NCI-H524 (cell line): ENCODE measurements around the gene KLHL2.
"Not testable (repeated sequence)": the region's sequence is repeated elsewhere in the genome, so short reads cannot be mapped to it uniquely, and the experiment has no call there.

Experiments used
- DNase-seq, 2 experiments: peaks; one replicate each; lab custom pipeline; 2025; lab: John Stamatoyannopoulos, UW

KLHL2 gene

GRCh38 chr4:165207431-165208220, at the start of gene KLHL2:
Gene KLHL2, plus strand, starts transcription at chr4:165207561. Its CDS starts 316 bp downstream, at chr4:165207877.
- peak in 1 of 2 experiments; percentile 29 for DNase-seq

GRCh38 chr4:165158762-165159161, 48.6 kb upstream of the KLHL2 start:
- no peak for DNase-seq

- no peak for DNase-seq
Measured at GRCh38 chr4:165164257-165164656, 43.1 kb upstream of the KLHL2 start.

GRCh38 chr4:165166872-165167271, 40.5 kb upstream of the KLHL2 start:
- not testable (repeated sequence) for DNase-seq

GRCh38 chr4:165167650-165168049, 39.7 kb upstream of the KLHL2 start:
- no peak for DNase-seq

GRCh38 chr4:165170819-165171218, 36.5 kb upstream of the KLHL2 start:
- DNase-seq, result no peak

DNA sequence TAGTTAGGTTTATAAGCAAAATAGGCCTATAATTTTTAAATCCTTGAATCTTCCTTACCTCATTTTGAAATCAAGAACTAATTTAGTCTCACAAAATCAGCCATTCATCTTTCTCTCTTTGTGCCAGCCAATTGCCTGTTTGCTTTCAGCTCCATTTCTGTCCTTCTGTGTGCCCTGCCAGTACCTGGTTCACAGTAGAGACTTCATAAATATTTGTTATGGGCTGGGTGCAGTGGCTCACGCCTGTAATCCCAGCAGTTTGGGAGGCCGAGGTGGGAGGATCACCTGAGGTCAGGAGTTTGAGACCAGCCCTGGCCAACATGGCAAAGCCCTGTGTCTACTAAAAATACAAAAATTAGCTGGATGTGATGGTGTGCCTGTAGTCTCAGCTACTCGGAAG, 31.9 kb upstream of the KLHL2 start:
- not testable (repeated sequence) for DNase-seq

DNA sequence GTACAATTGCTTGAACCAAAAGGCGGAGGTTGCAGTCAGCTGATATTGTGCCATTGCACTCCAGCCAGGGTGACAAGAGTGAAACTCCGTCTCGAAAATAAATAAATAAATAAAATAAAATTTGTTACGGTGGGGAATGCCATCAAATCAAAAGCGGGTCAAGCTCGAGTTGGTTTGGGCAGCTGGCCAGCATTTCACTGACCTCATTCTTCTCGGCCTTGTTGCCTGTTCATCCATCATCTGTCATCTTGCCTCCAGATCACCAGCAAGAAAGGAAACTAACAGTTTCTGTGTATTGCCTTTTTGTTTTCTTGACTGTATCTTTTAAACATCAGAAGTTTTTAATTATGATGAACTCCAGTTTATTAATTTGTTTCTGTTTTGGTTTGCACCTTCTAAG, 31.5 kb upstream of the KLHL2 start:
- DNase-seq, result no peak

GRCh38 chr4:165177725-165178666, 29.4 kb upstream of the KLHL2 start:
- no peak for DNase-seq

- DNase-seq, result no peak
Measured at GRCh38 chr4:165184220-165184619, 23.1 kb upstream of the KLHL2 start.

DNA sequence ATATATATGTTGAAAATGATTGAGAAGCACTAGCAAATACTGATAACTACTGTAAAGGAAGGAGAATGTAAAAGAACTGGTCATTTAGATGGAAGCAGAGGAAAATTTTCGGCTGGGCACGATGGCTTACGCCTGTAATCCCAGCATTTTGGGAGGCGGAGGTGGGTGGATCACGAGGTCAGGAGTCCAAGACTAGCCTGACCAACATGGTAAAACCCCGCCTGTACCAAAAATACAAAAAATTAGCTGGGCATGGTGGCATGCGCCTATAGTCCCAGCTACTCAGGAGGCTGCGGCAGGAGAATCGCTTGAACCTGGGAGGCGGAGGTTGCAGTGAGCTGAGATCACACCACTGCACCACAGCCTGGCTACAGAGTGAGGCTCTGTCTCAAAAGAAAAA, 22.4 kb upstream of the KLHL2 start:
- DNase-seq, result not testable (repeated sequence)

DNA sequence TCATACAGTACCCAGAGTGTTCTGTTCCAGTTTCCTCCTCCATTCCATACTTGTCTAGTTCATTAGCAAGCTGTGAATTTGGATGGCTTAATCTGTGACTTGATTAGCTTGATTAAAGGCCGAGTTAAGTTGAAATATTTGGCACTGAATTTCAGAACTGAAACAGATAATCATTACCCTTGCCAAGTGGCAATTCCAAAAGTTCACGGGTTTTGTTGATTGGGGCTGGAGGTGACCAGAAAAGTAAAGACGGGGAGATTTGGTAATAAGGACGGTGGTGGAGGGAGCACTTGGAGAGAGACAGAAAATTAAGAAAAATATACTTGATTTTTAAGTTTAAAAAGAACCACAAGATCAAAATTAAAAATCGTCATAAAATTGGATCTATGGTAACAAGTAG, 21.9 kb upstream of the KLHL2 start:
- no peak for DNase-seq

DNA sequence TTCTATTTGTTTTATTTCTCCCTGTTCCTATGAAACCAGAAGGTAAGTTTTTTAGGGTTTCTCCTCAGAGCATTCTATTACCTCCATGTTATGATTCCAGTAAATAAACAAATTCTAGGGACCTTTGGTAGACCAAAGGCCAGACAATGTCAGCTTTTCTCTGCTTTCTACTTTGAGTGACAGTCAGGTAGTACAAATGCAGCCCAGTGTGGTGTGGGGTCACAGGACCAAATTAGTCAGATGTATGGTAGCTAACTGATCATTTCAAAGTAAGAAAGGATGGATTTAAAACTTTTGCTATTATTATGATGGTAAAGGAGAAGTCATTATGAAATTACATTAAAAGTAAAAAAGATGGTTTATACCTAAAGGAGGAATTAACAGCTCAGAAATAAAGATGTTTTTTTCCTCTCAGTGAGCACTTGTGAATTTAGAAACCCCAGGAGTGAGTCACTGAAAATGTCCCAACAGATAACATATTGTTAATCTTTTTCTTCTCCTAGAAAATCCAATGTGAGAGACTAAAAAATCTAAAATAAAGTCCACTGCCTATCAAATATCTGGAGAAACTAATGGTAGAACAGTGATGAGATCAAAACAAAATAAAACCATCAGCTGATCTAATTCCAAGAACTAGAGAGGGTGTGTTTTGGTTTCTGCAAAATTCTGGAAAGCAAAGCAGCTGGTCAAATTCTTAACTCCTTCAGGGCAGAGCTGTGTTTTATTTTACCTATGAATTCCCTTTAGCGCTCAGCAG, 16.6 kb upstream of the KLHL2 start:
- no peak for DNase-seq

DNA sequence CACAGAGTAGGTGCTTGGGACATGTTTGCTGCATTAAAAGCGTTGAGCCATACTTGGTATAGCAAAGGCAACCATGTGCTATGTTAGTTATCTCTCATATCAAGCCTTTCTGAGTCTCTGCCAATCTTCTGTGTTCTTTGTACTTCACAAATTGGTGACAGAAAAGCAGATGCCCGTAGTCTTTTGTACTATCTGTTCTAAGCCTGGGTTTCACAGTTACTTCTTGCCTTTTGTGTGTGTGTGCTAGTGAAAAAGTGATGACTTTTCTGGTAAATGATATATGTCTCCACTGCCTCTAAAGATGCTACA, 16.1 kb upstream of the KLHL2 start:
- DNase-seq, result no peak

GRCh38 chr4:165191814-165192499, 15.4 kb upstream of the KLHL2 start:
- DNase-seq, result no peak

GRCh38 chr4:165192500-165192898, 14.9 kb upstream of the KLHL2 start:
- no peak for DNase-seq

DNA sequence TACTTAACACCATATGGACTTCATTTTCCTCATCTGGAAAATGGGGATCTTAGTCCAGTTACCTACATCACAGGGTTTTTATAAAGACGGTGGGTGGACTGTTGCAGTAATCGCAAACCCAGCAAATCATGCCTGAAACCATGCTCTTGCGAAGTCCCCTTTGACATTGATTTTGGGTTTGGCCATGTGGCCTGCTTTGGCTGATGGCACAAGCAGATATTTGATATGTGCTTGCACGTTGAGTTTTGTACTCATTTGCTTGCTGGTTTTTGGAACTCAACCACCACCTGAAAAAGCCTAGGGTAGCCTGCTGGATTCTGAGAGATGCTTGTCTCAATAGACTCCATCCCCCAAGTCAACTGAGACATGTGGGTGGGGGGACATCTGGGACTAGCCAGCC, 14.4 kb upstream of the KLHL2 start:
- no peak for DNase-seq

DNA sequence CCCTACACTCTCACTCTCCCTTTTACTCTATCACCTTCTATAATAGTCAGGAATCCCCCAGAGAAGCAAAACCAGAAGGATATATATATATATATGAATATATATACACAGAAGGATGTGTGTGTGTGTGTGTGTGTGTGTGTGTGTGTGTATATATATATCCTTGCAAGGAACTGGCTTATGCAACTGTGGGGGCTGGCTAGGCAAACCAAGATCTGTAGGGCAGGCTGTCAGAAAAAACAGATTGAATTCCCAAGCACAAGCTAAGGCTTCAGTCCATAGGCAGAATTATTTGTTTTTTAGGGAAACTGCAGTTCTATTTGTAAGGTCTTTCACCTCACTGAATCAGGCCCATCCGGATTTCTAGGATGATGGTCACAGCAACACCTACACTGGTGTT, 13.0 kb upstream of the KLHL2 start:
- DNase-seq, result no peak

DNA sequence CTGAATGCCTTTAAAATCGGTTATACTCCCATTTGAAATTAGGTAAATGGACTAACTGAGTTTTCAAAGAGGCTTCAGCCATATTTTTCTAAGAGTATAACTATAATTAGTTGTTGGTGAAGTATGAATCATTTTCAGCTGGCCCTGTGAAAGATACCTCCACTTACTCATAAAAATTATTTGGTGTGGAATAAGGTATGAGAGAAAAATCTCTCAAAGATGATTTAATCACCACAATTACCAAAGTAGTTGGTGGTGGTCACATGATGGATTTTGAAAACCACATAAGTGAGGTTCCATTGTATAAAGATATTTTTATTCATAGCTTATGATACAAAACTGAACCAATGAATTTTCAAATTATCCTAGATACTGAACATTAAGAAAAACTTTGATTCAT, 9.0 kb upstream of the KLHL2 start:
- DNase-seq, result no peak

DNA sequence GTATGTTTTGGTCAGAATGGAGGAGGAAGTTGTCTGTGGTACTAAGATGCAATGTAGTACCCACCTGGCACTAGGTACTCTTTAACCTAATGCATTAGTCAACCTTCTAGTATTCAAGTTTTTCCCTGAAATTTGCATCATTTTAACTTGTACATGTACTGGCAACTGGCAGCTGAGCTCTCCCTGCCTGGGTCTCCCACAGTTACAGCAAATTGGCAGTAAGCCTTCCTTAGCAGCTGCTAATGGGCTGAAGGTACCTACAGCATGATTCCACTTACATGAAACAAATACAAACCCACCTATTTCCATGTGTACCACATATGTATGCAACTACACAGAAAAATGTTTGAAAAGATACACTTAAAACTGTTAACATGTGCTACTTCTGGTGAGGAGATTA, 8.1 kb upstream of the KLHL2 start:
- DNase-seq, result no peak

GRCh38 chr4:165199722-165200121, 7.6 kb upstream of the KLHL2 start:
- DNase-seq, result no peak

DNA sequence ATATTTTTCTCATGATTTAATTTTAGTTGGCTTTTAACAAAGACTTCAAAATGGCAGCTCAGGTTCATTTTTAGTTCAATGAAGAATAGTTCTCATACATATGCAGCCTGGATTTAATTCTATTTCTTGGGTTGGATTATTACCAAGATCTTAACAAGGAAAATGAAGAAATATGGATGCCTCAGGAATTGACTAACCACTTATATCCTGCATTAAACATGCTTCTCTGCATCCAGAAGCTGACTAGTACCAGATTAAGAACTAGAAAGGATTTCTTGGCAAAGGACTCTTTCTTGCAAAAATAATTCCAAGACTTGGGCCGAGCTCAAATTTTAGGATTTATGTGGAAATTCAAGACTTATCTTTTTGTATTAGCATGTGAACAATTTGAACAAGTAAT, 5.6 kb upstream of the KLHL2 start:
- DNase-seq, result no peak
